ENCODE measurements around the gene NDUFA11. TPM values are rescaled to one million over a fixed set of nuclear protein-coding genes. Genes with fewer than 3 reads are reported as not detected.

NDUFA11 gene
- total and polyA plus RNA-seq, 9 of the 15 experiments (the other 6 are each of a cell fraction or from before 2014, with no cell fraction given) = 63.3 to 486 (median 274) TPM

DNA sequence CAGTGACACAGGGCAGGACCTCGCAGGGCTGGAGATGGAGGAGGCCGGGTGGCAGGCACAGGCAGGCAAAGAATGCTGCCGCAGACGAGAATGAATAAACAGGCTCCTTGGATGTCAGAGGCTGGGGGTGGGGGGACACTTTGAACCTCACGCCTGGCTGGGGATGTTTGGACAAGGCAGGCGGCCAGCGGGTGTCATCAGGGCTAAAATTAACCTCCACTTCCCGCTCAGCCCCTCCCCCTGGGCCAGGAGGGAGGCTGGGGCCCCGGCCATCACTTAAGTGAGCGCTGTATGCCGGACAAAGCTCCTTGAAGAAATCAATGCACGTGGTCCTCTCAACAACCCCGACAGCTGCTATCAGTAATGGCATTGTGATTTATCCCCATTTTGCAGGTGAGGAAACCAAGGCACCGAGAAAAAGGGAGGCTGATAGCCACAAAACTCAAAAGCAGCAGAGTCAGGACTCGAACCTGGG, 22.9 kb downstream of the NDUFA11 start (continued):
- no peak for TF ChIP-seq YY1 (IDR thresholded peaks at IDR 0.05; ENCODE audit: borderline replicate concordance in 1 of 3, control insufficient read depth in 1 of 3, extremely low read depth in 1 of 3, insufficient read depth in 3 of 3, insufficient read length in 1 of 3, insufficient replicate concordance in 2 of 3, low read depth in 1 of 3, low read length in 2 of 3)
- no peak for TF ChIP-seq ZNF274 (IDR thresholded peaks at IDR 0.05; ENCODE audit: borderline replicate concordance, low read depth, low read length)
- no peak for TF ChIP-seq EWSR1 (IDR thresholded peaks at IDR 0.05; ENCODE audit: borderline replicate concordance, low read depth, partially characterized antibody)
- TF ChIP-seq KDM1A (IDR thresholded peaks at IDR 0.05) = peak in 1 of 2 experiments; percentile 29; a peak in 1 of 4 replicates
- TF ChIP-seq ZNF431 (CRISPR knock-in tag; IDR thresholded peaks at IDR 0.05) = no peak
- no peak for TF ChIP-seq ZEB2 (IDR thresholded peaks at IDR 0.05)
- TF ChIP-seq POLR2A (conservative IDR thresholded peaks at IDR 0.05) = no peak
- no peak for TF ChIP-seq ZNF253 (CRISPR knock-in tag; conservative IDR thresholded peaks at IDR 0.05)

GRCh38 chr19:5880196-5880595, 23.4 kb downstream of the NDUFA11 start:
- Histone ChIP-seq H3K27ac (ENCODE audit: extremely low read depth, low read depth, low read length) (no peak overlapping the region), H3K9me3 (replicated peaks; ENCODE audit: control insufficient read depth, insufficient read depth, low read depth, low read length) (no peaks in the 10 kb centered on the region), H3K4me1 (replicated peaks in 1 of 2; ENCODE audit: control insufficient read depth in 2 of 2, insufficient read depth in 2 of 2, low read length in 2 of 2) (peaks cover 2 to 15% of the 10 kb centered on the region in 2 experiments; a peak in 2 of 5 replicates), H3K4me2 (ENCODE audit: insufficient read depth, low read length) (no peak overlapping the region), H3K36me3 (ENCODE audit: control insufficient read depth, insufficient read depth, low read length) (no peaks in the 10 kb centered on the region), H2AFZ (ENCODE audit: low read depth, low read length) (no peak overlapping the region), H3K27me3 (ENCODE audit: control insufficient read depth in 2 of 2, insufficient read depth in 2 of 2, low read length in 2 of 2) (peaks cover 15 to 42% of the 10 kb centered on the region in 2 experiments; a peak in 4 of 5 replicates), H3K9me1 (ENCODE audit: control insufficient read depth, insufficient read depth, low read length) (no peaks in the 10 kb centered on the region), H3K4me3 (no peak overlapping the region), H3K79me2 (ENCODE audit: control insufficient read depth, insufficient read depth, low read length) (no peaks in the 10 kb centered on the region), H4K20me1 (replicated peaks; ENCODE audit: control insufficient read depth, insufficient read depth, low read length) (no peaks in the 10 kb centered on the region), H3K9ac (ENCODE audit: insufficient read depth in 1 of 2, low read depth in 2 of 2, low read length in 2 of 2) (0 out of 4 replicates have a peak overlapping the region, but pooled peaks of 1 of the 2 experiments have one; percentile 35)
- intact Hi-C loops (cut with micrococcal nuclease) (no loop called here), in situ Hi-C loops (cut with MboI) (no loop called here)
- ATAC-seq (no peak), DNase-seq (ENCODE audit: extremely low read depth in 1 of 4, low spot score in 3 of 4) (no peak), FAIRE-seq (no peak)
- ChIA-PET POLR2A (no interaction called here), CTCF (ENCODE audit: low intra/inter-chr PET ratio) (no interaction called here)
- no TSS peak for BruUV-seq (replicated peaks)
- WGBS (ENCODE audit: insufficient coverage, low coverage, missing lambda C conversion rate) = 6% methylated on average over 4 of the region's 6 CpGs
- TF ChIP-seq ZNF668 (CRISPR knock-in tag; IDR thresholded peaks at IDR 0.05) = no peak
- no peak for TF ChIP-seq NR0B1 (IDR thresholded peaks at IDR 0.05; ENCODE audit: partially characterized antibody)
- no peak for TF ChIP-seq HOMEZ (CRISPR knock-in tag; IDR thresholded peaks at IDR 0.05)
- TF ChIP-seq HOXB6 (CRISPR knock-in tag; IDR thresholded peaks at IDR 0.05; ENCODE audit: borderline replicate concordance) = no peak
- TF ChIP-seq ZHX1 (conservative IDR thresholded peaks at IDR 0.05; ENCODE audit: low read length) = no peak
- TF ChIP-seq ZNF347 (CRISPR knock-in tag; IDR thresholded peaks at IDR 0.05; ENCODE audit: low read depth) = no peak
- no peak for TF ChIP-seq CSDE1 (IDR thresholded peaks at IDR 0.05)
- TF ChIP-seq MAZ (CRISPR knock-in tag; conservative IDR thresholded peaks at IDR 0.05 in 1 of 2, IDR thresholded peaks at IDR 0.05 in 1 of 2) = no peak
- TF ChIP-seq MIER1 (IDR thresholded peaks at IDR 0.05; ENCODE audit: low read depth) = no peak

Measured in K562 (cell line).